ENCODE results near the gene SSBP2. TPM values are rescaled to one million over a fixed set of nuclear protein-coding genes. Genes with fewer than 3 reads are reported as not detected.

The SSBP2 gene
- total RNA-seq, 4 donors from 2014 or later: 10.9 to 22.3 (median 14.9) TPM

DNA sequence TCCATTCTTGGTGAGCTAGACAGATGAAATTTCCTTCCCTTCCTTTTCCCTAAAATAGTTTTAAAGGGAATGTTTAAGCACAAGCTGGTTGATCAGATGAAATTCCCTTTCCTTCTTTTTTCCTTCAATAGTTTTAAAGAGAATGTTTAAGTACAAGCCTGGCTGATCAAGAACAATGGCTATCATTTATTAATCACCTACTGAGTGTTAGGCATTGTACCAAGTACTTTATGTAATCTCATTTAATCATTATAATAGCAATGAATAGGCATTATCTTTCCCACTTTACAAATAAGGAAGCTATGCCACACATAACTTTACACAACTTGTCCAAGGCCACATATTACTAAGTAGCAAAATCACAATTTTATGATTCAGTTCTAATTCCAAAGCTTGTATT, 205.0 kb downstream of the SSBP2 start:
- no peaks in the 10 kb centered on the region for H3K4me1 ChIP-seq
- H3K27me3 ChIP-seq: no peaks in the 10 kb centered on the region
- H3K36me3 ChIP-seq: no peaks in the 10 kb centered on the region
- DNase-seq: no peak
- H3K27ac ChIP-seq: no peak overlapping the region
- TF ChIP-seq, protein P1, sequence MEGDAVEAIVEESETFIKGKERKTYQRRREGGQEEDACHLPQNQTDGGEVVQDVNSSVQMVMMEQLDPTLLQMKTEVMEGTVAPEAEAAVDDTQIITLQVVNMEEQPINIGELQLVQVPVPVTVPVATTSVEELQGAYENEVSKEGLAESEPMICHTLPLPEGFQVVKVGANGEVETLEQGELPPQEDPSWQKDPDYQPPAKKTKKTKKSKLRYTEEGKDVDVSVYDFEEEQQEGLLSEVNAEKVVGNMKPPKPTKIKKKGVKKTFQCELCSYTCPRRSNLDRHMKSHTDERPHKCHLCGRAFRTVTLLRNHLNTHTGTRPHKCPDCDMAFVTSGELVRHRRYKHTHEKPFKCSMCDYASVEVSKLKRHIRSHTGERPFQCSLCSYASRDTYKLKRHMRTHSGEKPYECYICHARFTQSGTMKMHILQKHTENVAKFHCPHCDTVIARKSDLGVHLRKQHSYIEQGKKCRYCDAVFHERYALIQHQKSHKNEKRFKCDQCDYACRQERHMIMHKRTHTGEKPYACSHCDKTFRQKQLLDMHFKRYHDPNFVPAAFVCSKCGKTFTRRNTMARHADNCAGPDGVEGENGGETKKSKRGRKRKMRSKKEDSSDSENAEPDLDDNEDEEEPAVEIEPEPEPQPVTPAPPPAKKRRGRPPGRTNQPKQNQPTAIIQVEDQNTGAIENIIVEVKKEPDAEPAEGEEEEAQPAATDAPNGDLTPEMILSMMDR (IDR thresholded peaks at IDR 0.05): no peak
- no peak for TF ChIP-seq POLR2A (IDR thresholded peaks at IDR 0.05)
- no peak overlapping the region for H3K4me3 ChIP-seq
- H3K9me3 ChIP-seq: no peaks in the 10 kb centered on the region

DNA sequence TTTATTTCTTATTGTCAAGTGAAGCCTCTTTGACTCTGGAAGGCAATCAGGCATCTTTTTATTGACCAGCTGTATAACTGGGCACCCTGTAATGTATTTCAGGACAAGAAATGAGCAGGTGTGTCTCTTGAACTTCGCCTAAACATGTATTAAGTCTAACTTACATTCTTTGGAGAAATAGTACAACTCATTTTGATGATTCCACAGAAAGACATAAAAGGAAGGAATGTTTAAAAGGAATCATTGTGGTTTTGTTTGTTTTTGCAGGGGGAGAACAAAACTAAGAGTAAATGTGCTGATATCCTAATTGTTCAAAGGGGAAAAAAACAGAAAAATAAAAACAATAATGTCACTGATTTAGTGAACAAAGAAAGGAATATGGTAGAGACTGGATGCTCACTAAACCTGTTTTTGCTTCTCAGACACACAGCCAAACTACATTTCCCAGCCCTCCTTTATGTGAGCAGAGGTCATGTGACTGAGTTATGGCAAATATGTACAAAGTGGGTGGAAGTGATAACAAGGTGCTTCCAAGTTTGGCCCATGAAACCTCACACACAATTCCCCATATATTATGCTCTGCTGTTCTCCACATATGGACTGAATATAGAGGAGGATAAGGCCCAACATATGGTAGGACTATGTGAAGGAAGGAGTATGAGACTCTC, 206.4 kb downstream of the SSBP2 start:
- no peak for DNase-seq
- Histone ChIP-seq H3K27ac (no peak overlapping the region), H3K4me3 (no peak overlapping the region), H3K36me3 (no peaks in the 10 kb centered on the region), H3K27me3 (no peaks in the 10 kb centered on the region), H3K4me1 (no peaks in the 10 kb centered on the region), H3K9me3 (no peaks in the 10 kb centered on the region)
- TF ChIP-seq POLR2A (IDR thresholded peaks at IDR 0.05): no peak
- TF ChIP-seq, protein P1 (IDR thresholded peaks at IDR 0.05): no peak

DNA sequence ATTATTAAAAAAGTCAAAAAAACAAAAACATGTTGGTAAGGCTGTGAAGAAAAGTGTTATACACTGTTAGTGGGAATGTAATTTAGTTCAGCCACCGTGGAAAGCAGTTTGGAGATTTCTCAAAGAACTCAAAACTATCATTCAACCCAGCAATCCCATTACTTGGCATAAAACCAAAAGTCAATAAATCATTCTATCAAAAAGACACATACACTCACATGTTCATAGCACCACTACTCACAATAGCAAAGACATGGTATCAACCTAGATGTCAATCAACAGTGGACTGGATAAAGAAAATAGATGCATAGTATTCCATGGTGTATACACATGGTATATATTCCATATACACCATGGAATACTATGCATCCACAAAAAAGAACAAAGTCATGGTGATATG, 208.7 kb downstream of the SSBP2 start:
- Histone ChIP-seq H3K9me3 (no peaks in the 10 kb centered on the region), H3K36me3 (no peaks in the 10 kb centered on the region), H3K4me3 (no peak overlapping the region), H3K27me3 (no peaks in the 10 kb centered on the region), H3K4me1 (no peaks in the 10 kb centered on the region), H3K27ac (no peak overlapping the region)
- DNase-seq: no peak
- no peak for TF ChIP-seq POLR2A (IDR thresholded peaks at IDR 0.05)
- TF ChIP-seq, protein P1 (IDR thresholded peaks at IDR 0.05): no peak

DNA sequence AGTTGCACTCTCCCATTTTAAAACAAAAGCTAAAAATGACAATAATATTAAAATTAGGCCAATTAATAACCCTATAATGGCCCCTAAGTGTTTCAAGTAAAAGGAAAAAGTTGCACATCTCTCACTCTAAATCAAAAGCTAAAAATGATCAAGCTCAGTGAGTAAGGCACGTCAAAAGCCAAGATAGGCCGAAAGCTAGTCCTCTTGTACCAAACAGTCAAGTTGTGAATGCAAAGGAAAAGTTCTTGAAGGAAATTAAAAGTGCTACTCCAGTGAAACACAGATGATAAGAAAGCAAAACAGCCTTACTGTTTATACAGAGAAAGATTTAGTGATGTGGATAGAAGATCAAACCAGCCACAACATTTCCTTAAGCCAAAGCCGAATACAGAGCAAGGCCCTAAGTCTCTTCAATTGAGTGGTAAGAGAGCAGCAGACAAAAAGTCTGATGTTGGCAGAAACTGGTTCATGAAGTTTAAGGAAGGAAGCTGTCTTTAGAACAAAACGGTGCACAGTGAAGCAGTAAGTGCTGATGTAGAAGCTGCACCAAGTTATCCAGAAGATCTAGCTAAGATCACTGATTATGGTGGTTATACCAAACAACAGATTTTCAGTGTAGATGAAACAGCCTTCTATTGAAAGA, 212.9 kb downstream of the SSBP2 start:
- Histone ChIP-seq H3K27ac (no peak overlapping the region), H3K36me3 (no peaks in the 10 kb centered on the region), H3K4me3 (no peak overlapping the region), H3K4me1 (no peaks in the 10 kb centered on the region), H3K27me3 (no peaks in the 10 kb centered on the region), H3K9me3 (no peaks in the 10 kb centered on the region)
- DNase-seq: no peak
- TF ChIP-seq POLR2A (IDR thresholded peaks at IDR 0.05): no peak
- TF ChIP-seq, protein P1 (IDR thresholded peaks at IDR 0.05): no peak

DNA sequence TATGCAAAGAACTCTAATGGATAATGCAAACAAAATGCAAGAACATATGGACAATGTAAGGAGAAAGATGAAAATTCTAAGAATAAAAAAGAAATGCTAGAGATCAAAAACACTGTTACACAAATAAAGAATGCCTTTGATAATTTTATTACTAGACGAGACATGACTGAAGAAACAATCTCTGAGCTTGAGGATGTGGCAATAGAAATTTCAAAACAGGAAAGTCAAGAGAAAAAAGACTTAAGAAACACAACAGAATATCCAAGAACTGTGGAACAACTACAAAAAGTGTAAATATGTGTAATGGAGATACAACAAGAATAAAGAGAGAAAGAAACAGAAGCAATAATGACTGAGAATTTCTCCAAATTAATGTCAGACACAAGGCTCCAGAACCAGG, 216.5 kb downstream of the SSBP2 start:
- no peak overlapping the region for H3K27ac ChIP-seq
- no peaks in the 10 kb centered on the region for H3K9me3 ChIP-seq
- no peaks in the 10 kb centered on the region for H3K27me3 ChIP-seq
- H3K4me3 ChIP-seq: no peak overlapping the region
- H3K4me1 ChIP-seq: no peaks in the 10 kb centered on the region
- TF ChIP-seq, protein P1 (IDR thresholded peaks at IDR 0.05): no peak
- no peak for TF ChIP-seq POLR2A (IDR thresholded peaks at IDR 0.05)
- H3K36me3 ChIP-seq: no peaks in the 10 kb centered on the region
- no peak for DNase-seq

All from Peyer's patch (tissue), 4 donors.